Dermis microvascular lymphatic vessel endothelial cell (primary cell): ENCODE data around the gene GMPPB. TPM values are rescaled to one million over a fixed set of nuclear protein-coding genes. Genes with fewer than 3 reads are reported as not detected.

Source experiments
- DNase-seq, 2 donors: peaks; one replicate each; pipeline versions ENCODE4 v3.0.0 to v3.0.0-alpha.2; 2010; ENCODE audit warnings: low read depth in 2 of 2
- total RNA-seq: library from RNA; depleted of rRNA; stranded (reverse); fragments of >200 nt; gene quantifications from 2 replicates; pipeline ENCODE4 v1.2.1, GENCODE V29; 2014

Gene GMPPB
- total RNA-seq, 1 donor from 2014 or later: 20.9 TPM

- no peak for DNase-seq
Measured at GRCh38 chr3:49729966-49730609, 6.3 kb upstream of the GMPPB start.

GRCh38 chr3:49727924-49728361, 4.2 kb upstream of the GMPPB start:
- DNase-seq: no peak

GRCh38 chr3:49727154-49727923, 3.6 kb upstream of the GMPPB start:
- no peak for DNase-seq

GRCh38 chr3:49725906-49726681, 2.3 kb upstream of the GMPPB start:
- DNase-seq: no peak

- DNase-seq: peak in 1 of 2 donors; percentile 38
Measured at GRCh38 chr3:49724586-49724985, 835 bp upstream of the GMPPB start.

GRCh38 chr3:49723296-49723627, 489 bp downstream of the GMPPB start:
- DNase-seq: peak; percentile 33 to 80

- DNase-seq: no peak
Measured at GRCh38 chr3:49722896-49723295, 855 bp downstream of the GMPPB start.

- DNase-seq: no peak
Measured at GRCh38 chr3:49721896-49722781, 1.6 kb downstream of the GMPPB start.

GRCh38 chr3:49721596-49721895, 2.2 kb downstream of the GMPPB start:
- no peak for DNase-seq

GRCh38 chr3:49720855-49721595, 2.7 kb downstream of the GMPPB start:
- no peak for DNase-seq

- DNase-seq: peak; percentile 57 to 91
Measured at GRCh38 chr3:49719214-49719884, 4.4 kb downstream of the GMPPB start, which contains the start of gene AMIGO3. AMIGO3 (minus strand) TSS chr3:49719684; CDS start chr3:49719465, 219 bp downstream.

GRCh38 chr3:49718858-49719213, 4.9 kb downstream of the GMPPB start:
- DNase-seq: peak in 1 of 2 donors; percentile 25

- no peak for DNase-seq
Measured at GRCh38 chr3:49717959-49718857, 5.5 kb downstream of the GMPPB start.

- DNase-seq: no peak
Measured at GRCh38 chr3:49717211-49717958, 6.4 kb downstream of the GMPPB start.

GRCh38 chr3:49716691-49717210, 7.0 kb downstream of the GMPPB start:
- no peak for DNase-seq

GRCh38 chr3:49716169-49716568, 7.6 kb downstream of the GMPPB start:
- DNase-seq: no peak

GRCh38 chr3:49715611-49716121, 8.1 kb downstream of the GMPPB start:
- no peak for DNase-seq
